ENCODE data around the gene AAK1.
"Not testable (repeated sequence)": the region's sequence is repeated elsewhere in the genome, so short reads cannot be mapped to it uniquely, and the experiment has no call there.

The AAK1 gene

DNA sequence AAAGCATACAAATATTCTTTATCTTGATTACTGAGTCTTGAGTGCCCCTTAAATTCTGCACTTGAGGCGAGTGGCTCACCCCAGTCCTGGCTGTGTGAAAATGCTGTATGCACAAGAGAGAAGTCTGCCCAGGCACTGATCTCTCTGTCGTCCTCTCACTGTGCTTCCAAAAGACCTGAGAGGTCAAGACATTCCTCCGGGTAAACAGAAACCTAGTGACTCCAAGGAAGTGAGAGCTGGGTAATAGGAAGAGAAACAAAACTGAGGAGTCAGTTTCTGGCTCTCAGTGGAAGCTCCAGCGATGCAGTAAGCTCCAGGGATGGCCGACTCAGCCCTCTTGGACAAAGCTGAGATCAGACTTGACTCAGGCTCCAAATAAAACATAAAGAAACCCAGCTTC is 70.9 kb downstream of the AAK1 start:
- no peak for DNase-seq (ENCODE audit: low spot score)

DNA sequence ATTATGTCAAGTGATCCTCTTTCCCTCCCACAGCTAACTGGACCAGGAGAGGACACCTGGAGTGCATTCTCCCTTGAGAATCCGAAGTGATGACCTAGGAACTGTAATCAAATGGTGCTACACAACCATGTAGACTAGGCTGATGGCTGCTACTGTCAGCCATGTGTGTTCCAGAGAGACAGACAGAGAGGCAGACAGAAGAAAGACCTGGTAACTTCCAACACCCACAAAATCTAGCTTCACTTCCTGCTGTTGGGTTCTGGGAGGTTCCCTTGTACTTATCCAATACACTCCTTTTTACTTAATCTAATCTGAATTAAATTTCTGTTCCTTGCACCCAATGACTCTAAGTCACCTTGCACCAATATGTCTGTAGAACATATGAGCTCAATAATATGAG is 72.3 kb downstream of the AAK1 start:
- no peak for DNase-seq (ENCODE audit: low spot score)

DNA sequence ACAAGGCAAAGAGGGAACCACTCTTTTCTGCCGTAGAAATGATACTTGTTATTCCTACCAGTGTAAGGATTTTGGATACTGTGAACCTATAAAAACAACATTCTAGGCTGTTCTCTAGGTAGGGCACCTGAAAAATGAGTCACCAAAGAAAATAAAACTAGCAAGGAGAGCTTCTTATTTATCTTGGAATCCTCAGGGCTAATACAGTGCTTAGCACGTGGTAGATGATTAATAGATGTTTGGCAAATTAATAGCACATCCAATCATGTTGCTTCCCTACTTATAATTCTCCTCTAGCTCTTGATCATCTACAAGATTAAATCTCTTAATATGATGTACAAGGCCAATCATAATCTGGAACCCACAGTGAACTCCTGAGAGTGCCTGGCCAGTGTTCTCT is 73.1 kb downstream of the AAK1 start:
- DNase-seq (ENCODE audit: low spot score), result no peak

DNA sequence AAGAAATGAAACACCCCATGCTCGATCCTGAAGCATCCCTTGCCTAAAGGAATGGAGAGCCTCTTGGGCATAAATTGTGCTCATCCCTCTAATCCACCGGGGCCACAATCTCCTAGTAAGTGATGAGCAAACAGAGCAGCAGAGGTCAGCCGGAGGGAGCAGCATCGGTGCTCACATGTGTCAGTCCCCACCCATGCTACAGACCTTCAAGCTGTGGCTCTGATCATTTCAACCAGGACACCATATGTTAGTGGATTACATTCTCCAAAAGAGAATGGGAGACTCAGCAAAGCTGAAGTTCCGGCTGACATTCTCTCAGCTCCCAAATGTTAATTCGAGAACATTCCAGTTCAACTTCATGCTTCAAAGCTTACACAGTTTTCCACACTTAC is 75.6 kb downstream of the AAK1 start:
- no peak for DNase-seq (ENCODE audit: low spot score)

DNA sequence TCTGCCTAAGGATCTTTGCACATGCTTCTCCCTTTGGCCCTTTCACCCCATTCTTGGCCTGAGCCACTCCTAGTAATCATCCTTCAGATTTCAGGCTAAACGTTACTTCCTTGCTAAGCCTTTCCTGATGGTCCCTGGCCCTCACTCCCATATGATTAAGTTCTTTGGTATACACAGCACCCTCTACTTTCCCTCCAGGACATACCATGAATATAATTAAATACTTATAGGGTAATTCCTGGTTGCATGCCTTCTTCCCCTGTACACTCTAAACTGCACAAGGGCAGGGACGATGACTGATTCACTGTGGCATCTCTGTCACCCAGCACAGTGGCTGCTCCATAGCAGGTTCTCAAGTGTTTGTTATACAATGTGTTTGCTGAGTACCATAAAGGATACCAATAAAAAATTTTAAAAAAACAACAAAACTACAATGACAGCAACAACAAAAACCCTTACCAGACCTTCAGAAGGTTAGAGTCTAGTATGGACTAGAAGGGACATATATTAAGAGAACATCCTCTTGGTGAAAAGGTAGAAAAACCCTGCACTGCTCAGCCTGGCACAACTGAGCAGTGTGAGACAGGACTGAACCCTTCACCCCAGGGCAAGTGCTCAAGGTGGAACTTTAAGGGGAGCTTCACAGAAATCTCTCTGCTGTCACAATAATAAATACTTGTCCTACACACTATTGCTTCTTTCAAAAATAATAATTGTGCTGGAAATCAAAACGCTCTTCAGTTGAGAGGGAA is 76.2 kb downstream of the AAK1 start:
- no peak for DNase-seq (ENCODE audit: low spot score)

DNA sequence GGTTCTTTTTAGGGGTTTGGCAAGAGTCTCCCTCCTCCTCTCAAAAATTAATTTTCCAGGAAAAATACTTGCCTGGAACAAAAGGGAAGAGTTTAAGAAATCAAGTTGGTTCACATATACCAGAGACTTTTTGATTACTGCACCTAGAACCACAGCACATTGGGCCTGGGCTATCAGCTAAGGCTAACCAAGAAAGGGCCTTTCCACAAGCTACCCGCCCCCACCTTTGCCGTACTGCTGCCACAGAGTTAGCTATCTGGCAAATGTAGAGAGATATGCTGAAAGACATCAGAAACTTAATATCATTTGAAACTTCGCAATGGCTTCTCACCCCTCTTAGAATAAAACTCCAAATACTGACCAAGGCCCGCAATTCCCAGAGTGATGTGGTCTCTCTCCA is 76.9 kb downstream of the AAK1 start:
- no peak for DNase-seq (ENCODE audit: low spot score)

DNA sequence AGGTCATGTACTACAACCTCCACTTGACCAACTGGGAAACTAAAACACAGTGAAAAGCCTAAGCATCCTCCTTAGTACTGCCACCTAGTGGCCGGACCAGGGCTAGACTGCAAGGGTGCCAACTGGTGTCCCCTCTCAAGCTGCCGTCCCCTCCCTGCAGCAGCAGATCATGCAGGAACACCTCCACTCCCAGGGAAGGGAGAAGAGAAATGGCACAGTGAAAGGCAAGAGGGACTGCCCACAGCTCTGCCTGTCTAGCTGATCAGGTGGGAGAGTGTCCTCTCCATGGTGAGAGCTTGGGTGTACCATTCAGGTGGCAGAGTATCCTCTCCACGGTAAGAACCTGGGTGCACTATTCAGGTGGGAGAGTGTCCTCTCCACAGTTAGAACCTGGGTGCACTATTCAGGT is 78.1 kb downstream of the AAK1 start:
- no peak for DNase-seq (ENCODE audit: low spot score)

DNA sequence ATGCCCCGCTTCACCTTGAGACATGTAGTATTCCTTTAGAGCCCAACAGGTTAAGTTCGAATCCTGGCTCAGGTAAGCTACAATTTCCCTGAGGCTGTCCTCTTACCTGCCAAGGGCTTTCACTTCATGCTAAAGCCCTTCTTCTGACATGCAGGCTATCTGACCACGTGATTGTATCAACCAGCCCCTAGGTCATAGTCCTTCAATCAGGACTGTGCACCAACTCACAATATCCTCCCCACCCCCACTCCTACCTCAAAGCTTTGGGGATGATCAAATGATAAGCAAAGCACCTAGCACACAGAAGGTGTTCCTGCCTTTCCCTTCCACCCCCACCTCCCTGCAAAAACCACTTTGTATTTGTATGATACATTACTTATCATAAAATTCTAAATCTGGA is 78.9 kb downstream of the AAK1 start:
- no peak for DNase-seq (ENCODE audit: low spot score)

DNA sequence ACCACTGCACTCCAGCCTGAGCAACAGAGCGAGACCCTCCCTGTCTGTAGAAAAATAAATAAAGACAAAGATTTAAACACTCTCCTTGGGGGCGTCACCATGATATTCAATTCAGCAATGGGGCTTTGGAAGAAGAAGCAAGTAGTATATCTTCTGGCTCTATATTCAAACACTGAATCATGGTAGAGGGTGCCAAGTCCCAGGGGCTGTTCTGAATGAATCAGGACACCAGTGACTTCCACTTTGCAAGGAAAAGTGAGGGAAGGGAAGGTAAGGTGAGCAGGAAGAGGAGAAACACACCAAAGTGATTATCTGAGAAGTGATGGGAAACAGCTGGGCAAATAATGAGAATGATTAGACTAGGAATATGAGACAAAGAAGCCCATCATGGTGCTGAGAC is 80.5 kb downstream of the AAK1 start:
- no peak for DNase-seq (ENCODE audit: low spot score)

DNA sequence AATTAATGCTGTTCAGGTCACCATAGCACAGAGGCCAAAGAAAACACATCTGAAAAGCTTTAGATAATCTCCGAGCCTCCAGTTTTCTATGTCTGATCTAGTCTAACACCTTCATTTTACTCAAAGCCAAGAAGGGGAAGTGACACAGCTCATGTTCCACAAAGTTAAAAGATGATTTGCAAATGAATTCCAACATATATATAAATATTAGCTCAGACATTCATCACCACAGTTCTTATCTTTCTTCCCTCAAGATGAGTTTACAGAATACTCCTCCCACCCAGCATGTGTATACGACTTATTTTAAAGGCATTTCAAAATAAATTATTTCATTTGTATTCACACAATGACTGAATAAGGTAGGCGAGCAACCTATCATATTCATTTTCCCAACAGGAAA is 82.4 kb downstream of the AAK1 start:
- no peak for DNase-seq (ENCODE audit: low spot score)

DNA sequence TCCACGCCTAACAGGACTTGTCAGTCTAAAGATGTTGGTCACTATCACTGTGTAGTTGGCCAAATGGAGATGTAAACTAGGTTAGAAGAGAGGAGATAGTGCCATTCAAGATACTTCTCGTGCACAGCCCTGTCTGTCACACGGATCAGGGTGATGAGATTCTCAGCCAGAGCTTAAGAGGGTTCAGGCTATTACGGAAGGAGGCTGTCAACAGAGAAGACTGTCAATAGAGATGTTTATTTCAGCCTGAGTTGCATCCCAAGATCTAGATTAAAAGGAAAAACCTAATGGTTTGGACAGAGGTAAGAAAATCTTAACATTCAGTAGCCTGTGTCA is 83.4 kb downstream of the AAK1 start:
- DNase-seq (ENCODE audit: low spot score), result no peak

DNA sequence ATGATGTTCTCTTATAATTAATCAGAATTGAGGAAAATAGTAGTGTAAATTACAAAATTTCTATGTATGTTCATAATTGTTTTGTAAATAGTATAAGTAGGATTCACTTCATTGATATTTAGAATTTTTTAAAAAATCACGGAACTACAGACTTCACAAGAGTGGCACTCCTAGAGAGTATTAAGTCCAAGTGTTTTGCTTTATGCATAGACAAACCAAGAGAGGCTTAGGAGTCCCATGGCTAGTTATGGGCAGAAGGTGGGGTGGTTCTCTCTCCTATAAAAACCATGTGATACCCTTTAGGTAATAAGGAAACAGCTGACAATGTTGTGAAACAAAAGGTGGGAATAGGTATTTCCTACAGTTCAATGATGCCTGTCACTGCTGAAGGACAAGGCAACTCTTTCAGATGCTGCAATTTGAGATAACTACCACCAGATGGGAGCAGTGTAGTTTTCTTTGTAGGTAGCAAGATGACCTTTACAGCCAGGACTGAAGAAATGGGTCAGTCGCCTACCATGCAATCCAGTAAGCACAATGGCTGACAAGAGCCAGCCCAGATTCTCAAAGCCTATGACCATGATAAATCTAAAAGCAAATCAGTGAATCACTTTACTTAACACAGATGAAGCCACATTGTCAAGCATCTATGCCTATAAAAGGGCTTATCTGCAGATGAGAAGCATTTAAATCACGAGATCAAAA is 83.9 kb downstream of the AAK1 start:
- DNase-seq (ENCODE audit: low spot score), result no peak

DNA sequence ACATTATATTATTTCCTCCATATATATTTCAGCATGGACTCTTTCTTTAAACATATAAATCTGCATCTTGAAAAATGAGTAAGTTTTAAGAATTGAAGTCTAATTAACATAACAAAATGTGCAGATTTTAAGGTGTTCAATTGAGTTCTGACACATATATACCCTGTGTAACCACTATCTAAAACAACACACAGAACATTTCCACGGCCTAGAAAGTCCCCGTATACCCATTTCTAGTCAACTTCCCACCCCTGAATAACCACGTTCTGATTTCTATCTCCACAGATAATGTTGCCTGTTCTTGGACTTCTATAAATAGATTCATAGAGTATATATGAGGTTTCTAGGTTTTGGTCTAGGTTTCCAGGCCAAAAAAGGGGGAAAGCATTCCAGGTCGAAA is 87.5 kb downstream of the AAK1 start:
- no peak for DNase-seq (ENCODE audit: low spot score)

DNA sequence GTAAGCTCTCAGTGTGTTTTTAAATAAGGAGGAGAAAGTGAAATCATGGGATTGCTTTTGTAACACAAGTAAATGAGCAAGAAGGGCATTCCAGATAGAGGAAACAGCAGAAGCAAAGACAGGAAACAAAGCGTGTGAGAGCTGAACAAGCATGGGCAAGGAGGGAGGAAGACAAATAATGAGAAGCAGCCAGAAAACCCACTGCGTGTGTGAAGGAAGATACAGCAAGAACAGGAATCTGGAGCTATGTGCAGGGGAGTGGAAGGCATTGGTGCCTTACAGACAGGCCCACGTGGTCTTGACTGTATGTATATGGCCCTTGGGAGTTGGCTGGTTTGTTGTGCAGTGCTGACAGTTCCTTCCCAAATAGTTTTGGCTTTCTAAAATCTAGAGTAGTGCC is 88.6 kb downstream of the AAK1 start:
- no peak for DNase-seq (ENCODE audit: low spot score)

DNA sequence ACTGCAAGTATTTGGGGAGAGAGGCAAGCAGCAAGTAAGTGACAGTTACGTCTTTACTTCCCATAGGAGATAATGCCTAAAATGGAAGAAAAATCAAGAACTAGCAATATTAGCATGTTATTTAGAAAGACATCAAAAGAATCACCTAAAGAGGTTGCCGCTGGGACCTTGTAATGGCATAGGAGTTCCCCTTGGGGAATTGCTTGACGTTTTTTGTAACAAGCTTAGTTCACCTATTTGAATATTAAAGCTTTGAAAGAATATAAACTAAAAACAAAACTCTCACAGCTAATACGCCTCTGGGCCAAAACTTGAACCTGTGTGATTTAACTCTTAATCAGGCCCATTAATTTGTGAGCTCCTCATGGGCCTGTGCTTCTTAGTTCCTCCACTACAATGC is 89.0 kb downstream of the AAK1 start:
- no peak for DNase-seq (ENCODE audit: low spot score)

DNA sequence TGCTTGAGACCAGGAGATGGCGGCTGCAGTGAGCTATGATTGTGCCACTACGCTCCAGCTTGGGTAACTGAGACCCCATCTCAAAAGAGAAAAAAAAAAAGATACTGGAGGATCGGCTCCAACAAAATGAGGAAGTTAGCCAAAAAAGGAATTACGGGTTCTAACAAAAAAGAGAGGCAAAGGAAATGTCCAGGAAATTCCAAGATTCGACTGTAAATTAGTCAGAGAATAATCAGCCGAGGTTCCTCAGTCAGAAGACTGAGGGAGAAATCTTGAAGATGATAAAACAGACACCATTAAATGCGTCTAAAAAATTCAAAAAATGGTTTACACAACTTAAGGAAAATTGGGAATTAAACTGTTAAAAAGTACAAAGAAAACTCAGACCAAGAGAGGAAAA is 89.5 kb downstream of the AAK1 start:
- no peak for DNase-seq (ENCODE audit: low spot score)

DNA sequence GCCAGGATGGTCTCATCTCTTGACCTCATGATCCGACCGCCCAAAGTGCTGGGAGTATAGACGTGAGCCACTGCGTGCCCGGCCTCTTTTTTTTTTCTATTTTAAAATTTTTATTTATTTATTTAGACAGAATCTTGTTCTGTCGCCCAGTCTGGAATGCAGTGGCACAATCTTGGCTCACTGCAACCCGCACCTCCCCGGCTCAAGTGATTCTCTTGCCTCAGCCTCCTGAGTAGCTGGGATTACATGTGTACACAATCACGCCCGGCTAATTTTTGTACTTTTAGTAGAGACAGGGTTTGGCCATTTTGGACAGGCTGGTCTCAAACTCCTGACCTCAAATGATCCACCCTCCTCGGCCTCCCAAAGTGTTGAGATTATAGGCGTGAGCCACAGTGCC is 93.0 kb downstream of the AAK1 start:
- DNase-seq (ENCODE audit: low spot score), result not testable (repeated sequence)

DNA sequence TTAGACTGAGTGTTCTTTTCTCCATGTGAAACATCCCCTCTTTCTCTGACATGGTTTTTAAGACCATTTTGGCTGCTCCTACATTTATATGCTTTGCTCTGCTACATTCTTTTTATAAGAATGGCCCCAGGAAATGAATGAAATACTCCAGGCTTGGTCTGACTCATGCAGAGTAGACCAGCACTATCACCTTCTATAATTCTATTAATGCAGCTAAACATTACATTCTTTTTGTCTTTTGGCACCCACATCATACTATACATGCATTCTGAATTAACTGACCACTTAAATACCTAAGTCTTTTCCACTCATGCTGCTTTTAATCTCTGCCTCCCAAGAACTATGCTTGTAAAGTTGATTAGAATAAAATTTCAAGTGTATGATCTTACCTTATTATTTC is 94.1 kb downstream of the AAK1 start:
- DNase-seq (ENCODE audit: low spot score), result no peak

DNA sequence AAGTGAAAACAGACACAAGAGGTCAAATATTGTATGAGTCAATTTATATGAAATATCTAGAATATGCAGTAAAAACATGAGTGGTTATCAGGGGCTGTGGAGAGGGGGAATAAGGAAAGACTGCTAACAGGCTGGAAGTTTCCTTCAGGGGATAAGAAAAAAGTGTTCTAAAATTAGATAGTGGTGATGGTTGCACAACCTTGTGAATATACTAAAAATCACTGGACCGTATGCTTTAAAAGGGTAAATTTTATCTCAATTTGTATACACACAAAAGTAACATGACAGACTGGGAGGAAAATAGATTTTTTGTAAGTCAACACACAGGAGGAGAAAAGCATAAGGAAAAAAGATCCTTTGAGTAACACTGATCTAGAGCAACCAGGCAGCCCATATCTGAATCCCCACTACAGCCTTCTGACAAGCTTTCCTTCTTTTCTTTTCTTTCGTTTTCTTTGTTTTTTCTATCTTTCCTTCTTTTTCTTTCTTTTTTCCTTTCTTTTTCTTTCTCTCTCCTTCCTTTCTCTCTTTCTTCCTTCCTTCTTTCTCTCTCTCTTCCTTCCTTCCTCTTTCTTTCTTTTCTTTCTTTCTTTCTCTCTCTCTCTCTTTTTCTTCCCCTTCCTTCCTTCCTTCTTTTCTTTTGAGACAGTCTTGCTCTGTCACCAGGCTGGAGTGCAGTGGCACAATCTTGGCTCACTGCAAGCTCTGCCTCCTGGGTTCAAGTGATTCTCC is 95.4 kb downstream of the AAK1 start:
- no peak for DNase-seq (ENCODE audit: low spot score)

DNA sequence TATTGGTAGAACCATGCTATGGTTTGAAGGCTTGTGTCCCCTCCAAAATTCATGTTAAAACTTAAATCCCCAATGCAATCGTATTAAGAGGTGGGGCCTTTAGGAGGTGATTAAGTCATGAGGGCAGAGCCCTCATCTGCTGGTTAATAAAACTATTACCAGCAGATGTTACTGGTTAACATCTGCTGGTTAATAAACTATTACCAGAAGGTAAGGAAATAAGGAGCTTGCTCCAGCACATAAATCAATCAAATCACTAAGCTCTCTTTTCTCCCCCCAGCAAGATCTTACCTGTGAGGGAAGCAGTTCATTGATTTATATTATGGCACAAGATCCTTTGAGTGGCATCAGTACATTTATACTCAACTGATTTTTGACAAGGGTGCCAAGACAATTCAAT is 96.9 kb downstream of the AAK1 start:
- no peak for DNase-seq (ENCODE audit: low spot score)

DNA sequence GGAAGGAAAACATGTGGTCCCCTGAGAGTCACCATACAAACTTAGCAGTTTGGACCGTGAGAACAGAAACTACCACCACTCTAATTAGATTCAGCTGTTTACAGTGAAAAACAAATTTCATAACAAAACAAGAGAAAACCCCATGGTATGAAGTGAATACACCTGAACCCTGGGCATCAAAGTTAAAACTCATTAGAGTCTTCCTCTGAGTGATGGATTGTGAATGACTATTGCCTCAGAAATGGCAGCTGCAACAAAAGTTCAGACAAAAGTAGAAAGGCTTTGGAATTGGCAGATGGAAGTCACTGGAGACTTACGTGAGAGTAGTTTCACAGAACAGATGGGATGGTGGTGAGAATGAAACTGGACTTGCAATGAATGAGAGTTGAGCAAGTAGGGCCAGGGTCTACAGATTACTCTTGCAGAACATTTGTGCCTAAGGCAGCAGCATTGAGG is 98.0 kb downstream of the AAK1 start:
- DNase-seq (ENCODE audit: low spot score), result no peak

DNA sequence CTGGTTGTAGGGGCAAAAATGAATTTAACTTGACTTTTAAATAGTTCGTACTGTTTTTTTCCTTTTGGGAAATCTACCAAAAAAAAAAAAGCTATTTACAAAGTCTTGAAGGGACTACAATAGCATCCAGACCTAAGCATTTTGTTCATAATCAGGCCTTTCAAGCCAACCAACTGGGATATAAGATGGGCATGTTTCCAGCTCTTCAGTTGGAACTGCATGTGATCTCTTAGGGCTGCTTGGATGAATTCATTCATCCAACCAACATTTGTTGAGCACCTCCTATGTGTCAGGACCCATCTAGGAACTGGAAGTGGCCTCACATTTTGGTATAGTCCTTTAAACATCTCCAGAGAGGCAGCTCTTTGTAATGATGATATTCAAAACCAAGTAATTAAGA is 98.6 kb downstream of the AAK1 start:
- DNase-seq (ENCODE audit: low spot score), result no peak

DNA sequence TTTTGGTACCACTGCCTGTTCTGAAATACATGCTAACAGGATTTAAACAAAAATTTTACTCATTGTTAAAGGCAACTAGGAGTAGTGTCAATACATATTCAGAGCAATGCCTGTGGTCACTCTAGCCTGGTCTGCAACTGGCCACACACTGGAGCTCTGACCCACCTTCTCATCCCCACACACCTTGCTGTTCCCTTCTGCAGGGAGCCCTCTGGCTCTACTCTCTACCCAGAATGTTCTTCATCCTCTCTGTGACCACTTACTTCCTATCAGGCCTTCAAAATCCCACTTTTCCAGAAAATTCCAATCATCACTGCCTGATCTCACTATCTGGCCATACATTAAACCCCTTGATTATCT is 104.0 kb downstream of the AAK1 start:
- no peak for DNase-seq (ENCODE audit: low spot score)

All from left forelimb (tissue), 1 donor.